ENCODE results near the gene SHTN1. TPM values are rescaled to one million over a fixed set of nuclear protein-coding genes. Genes with fewer than 3 reads are reported as not detected.

The SHTN1 gene
- total and polyA plus RNA-seq, 2 experiments from 2014 or later, result 6.7 to 8.0 TPM

DNA sequence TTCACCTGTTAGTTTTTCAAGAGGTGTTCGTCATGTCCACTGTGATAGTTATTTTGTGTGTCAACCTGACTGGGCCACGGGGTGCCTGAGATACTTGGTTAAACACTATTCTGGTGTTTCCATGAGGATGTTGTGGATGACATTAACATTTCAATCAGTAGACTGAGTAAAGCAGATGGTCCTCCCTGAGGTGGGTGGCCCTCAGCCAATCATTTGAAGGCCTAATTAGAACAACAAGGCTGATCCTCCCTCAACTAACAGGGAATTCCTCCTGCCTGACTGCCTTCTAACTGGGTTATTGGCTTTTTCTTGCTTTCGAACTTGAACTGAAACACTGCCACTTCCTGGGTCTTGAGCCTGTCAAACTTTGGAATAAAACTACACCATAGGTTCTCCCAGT, 79.9 kb downstream of the SHTN1 start (continued):
- TF ChIP-seq ZNF114 (CRISPR knock-in tag; IDR thresholded peaks at IDR 0.05) (no peak), EZH2 (IDR thresholded peaks at IDR 0.05; ENCODE audit: low read depth, unreplicated experiment) (no peak), EZH2phosphoT487 (IDR thresholded peaks at IDR 0.05; ENCODE audit: unreplicated experiment) (no peak), JUNB (IDR thresholded peaks at IDR 0.05; ENCODE audit: unreplicated experiment) (no peak), ZNF331 (CRISPR knock-in tag; IDR thresholded peaks at IDR 0.05; ENCODE audit: low read depth) (no peak), POLR2AphosphoS5 (IDR thresholded peaks at IDR 0.05; ENCODE audit: low read depth) (no peak)
- TF ChIP-seq, protein P1, sequence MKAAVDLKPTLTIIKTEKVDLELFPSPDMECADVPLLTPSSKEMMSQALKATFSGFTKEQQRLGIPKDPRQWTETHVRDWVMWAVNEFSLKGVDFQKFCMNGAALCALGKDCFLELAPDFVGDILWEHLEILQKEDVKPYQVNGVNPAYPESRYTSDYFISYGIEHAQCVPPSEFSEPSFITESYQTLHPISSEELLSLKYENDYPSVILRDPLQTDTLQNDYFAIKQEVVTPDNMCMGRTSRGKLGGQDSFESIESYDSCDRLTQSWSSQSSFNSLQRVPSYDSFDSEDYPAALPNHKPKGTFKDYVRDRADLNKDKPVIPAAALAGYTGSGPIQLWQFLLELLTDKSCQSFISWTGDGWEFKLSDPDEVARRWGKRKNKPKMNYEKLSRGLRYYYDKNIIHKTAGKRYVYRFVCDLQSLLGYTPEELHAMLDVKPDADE (IDR thresholded peaks at IDR 0.05), result no peak

- Histone ChIP-seq H3F3A (replicated peaks; ENCODE audit: low read depth) (no peaks in the 10 kb centered on the region), H4K20me1 (replicated peaks; ENCODE audit: insufficient read depth) (no peaks in the 10 kb centered on the region), H3K27me3 (ENCODE audit: insufficient read depth) (no peaks in the 10 kb centered on the region), H3K4me3 (no peak overlapping the region), H3K36me3 (ENCODE audit: insufficient read depth) (no peaks in the 10 kb centered on the region), H3K4me1 (ENCODE audit: insufficient read depth) (no peaks in the 10 kb centered on the region; the same call in 1 of the 2 replicates), H3K27ac (ENCODE audit: low read depth) (no peak overlapping the region), H3K9me2 (ENCODE audit: insufficient read depth) (no peaks in the 10 kb centered on the region), H3K4me2 (no peak overlapping the region), H2AFZ (no peak overlapping the region), H3K79me2 (replicated peaks; ENCODE audit: insufficient read depth) (no peaks in the 10 kb centered on the region)
- Mint-ChIP-seq H3K9me3 (no peaks in the 10 kb centered on the region), H3K4me1 (peaks cover 16% of the 10 kb centered on the region; the same call in 2 of the 3 replicates), H3K27ac (no peak overlapping the region), H3K4me3 (no peak overlapping the region), H3K27me3 (ENCODE audit: insufficient read depth, low read depth, poor library complexity) (no peaks in the 10 kb centered on the region), H3K36me3 (ENCODE audit: low read depth) (peaks cover 9% of the 10 kb centered on the region)
- ATAC-seq, result no peak
- DNase-seq (ENCODE audit: low spot score), result peak; percentile 11
- no peak for TF ChIP-seq EZH2phosphoT487 (IDR thresholded peaks at IDR 0.05; ENCODE audit: unreplicated experiment)
- TF ChIP-seq ZNF114 (CRISPR knock-in tag; IDR thresholded peaks at IDR 0.05), result no peak
- TF ChIP-seq, protein P2, sequence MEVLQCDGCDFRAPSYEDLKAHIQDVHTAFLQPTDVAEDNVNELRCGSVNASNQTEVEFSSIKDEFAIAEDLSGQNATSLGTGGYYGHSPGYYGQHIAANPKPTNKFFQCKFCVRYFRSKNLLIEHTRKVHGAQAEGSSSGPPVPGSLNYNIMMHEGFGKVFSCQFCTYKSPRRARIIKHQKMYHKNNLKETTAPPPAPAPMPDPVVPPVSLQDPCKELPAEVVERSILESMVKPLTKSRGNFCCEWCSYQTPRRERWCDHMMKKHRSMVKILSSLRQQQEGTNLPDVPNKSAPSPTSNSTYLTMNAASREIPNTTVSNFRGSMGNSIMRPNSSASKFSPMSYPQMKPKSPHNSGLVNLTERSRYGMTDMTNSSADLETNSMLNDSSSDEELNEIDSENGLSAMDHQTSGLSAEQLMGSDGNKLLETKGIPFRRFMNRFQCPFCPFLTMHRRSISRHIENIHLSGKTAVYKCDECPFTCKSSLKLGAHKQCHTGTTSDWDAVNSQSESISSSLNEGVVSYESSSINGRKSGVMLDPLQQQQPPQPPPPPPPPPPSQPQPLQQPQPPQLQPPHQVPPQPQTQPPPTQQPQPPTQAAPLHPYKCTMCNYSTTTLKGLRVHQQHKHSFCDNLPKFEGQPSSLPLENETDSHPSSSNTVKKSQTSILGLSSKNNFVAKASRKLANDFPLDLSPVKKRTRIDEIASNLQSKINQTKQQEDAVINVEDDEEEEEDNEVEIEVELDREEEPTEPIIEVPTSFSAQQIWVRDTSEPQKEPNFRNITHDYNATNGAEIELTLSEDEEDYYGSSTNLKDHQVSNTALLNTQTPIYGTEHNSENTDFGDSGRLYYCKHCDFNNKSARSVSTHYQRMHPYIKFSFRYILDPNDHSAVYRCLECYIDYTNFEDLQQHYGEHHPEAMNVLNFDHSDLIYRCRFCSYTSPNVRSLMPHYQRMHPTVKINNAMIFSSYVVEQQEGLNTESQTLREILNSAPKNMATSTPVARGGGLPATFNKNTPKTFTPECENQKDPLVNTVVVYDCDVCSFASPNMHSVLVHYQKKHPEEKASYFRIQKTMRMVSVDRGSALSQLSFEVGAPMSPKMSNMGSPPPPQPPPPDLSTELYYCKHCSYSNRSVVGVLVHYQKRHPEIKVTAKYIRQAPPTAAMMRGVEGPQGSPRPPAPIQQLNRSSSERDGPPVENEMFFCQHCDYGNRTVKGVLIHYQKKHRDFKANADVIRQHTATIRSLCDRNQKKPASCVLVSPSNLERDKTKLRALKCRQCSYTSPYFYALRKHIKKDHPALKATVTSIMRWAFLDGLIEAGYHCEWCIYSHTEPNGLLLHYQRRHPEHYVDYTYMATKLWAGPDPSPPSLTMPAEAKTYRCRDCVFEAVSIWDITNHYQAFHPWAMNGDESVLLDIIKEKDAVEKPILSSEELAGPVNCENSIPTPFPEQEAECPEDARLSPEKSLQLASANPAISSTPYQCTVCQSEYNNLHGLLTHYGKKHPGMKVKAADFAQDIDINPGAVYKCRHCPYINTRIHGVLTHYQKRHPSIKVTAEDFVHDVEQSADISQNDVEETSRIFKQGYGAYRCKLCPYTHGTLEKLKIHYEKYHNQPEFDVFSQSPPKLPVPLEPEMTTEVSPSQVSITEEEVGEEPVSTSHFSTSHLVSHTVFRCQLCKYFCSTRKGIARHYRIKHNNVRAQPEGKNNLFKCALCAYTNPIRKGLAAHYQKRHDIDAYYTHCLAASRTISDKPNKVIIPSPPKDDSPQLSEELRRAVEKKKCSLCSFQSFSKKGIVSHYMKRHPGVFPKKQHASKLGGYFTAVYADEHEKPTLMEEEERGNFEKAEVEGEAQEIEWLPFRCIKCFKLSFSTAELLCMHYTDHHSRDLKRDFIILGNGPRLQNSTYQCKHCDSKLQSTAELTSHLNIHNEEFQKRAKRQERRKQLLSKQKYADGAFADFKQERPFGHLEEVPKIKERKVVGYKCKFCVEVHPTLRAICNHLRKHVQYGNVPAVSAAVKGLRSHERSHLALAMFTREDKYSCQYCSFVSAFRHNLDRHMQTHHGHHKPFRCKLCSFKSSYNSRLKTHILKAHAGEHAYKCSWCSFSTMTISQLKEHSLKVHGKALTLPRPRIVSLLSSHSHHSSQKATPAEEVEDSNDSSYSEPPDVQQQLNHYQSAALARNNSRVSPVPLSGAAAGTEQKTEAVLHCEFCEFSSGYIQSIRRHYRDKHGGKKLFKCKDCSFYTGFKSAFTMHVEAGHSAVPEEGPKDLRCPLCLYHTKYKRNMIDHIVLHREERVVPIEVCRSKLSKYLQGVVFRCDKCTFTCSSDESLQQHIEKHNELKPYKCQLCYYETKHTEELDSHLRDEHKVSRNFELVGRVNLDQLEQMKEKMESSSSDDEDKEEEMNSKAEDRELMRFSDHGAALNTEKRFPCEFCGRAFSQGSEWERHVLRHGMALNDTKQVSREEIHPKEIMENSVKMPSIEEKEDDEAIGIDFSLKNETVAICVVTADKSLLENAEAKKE (CRISPR knock-in tag; IDR thresholded peaks at IDR 0.05), result no peak
- TF ChIP-seq EZH2 (IDR thresholded peaks at IDR 0.05; ENCODE audit: low read depth, unreplicated experiment), result no peak
- no peak for TF ChIP-seq ZNF331 (CRISPR knock-in tag; IDR thresholded peaks at IDR 0.05; ENCODE audit: low read depth)
- TF ChIP-seq CREB1 (CRISPR knock-in tag; IDR thresholded peaks at IDR 0.05; ENCODE audit: low read depth), result no peak
- no peak for TF ChIP-seq POLR2AphosphoS5 (IDR thresholded peaks at IDR 0.05; ENCODE audit: low read depth)
- TF ChIP-seq JUNB (IDR thresholded peaks at IDR 0.05; ENCODE audit: unreplicated experiment), result no peak
- TF ChIP-seq CTCF (conservative IDR thresholded peaks at IDR 0.05; ENCODE audit: low read depth in 2 of 2), result no peak
- TF ChIP-seq, protein P1 (IDR thresholded peaks at IDR 0.05), result no peak
Observed at GRCh38 chr10:116919706-116920105, 85.3 kb downstream of the SHTN1 start.
